Esophagus muscularis mucosa (tissue), 4 donors: Measurements from ENCODE around the gene MFSD2B.

Experiments used
- CTCF ChIP-seq, 3 experiments: fragments of 200-600 bp in 2 of 3; fragments of 450-650 bp in 1 of 3; sonication (generic) in 2 of 3; IDR thresholded peaks; one replicate each; pipeline ENCODE4 v1.5.1; 2017 to 2019; ENCODE audit warnings: antibody characterized with exemption in 3 of 3, mild to moderate bottlenecking in 2 of 3, moderate library complexity in 1 of 3
- EP300 ChIP-seq: sonication (generic); formaldehyde crosslinking; IDR thresholded peaks from one replicate; pipeline ENCODE4 v1.6.1; 2017; ENCODE audit warnings: antibody characterized with exemption
- POLR2A ChIP-seq: fragments of 450-650 bp; IDR thresholded peaks from one replicate; pipeline ENCODE4 v1.6.1; 2017; ENCODE audit warnings: antibody characterized with exemption, moderate library complexity, mild to moderate bottlenecking, low read depth
- POLR2AphosphoS5 ChIP-seq, 2 donors: sonication (generic); formaldehyde crosslinking; IDR thresholded peaks; one replicate each; pipeline ENCODE4 v1.6.1; 2017; ENCODE audit warnings: antibody characterized with exemption in 2 of 2

GRCh38 chr2:24047703-24048033, 37.8 kb downstream of the MFSD2B start:
- TF ChIP-seq POLR2AphosphoS5 (IDR thresholded peaks at IDR 0.05) = no peak
- TF ChIP-seq CTCF (IDR thresholded peaks at IDR 0.05) = no peak
- no peak for TF ChIP-seq POLR2A
- TF ChIP-seq EP300 = no peak
